ENCODE measurements around the gene SCAF1. TPM values are rescaled to one million over a fixed set of nuclear protein-coding genes. Genes with fewer than 3 reads are reported as not detected.

SCAF1 gene
- total RNA-seq, 1 experiment from 2014 or later, result 103 TPM

GRCh38 chr19:49686503-49687088, 44.6 kb downstream of the SCAF1 start (continued):
- TF ChIP-seq CTCF (IDR thresholded peaks at IDR 0.05), result no peak
- TF ChIP-seq ATF6 (CRISPR knock-in tag; IDR thresholded peaks at IDR 0.05), result no peak
- TF ChIP-seq CREB1 (CRISPR knock-in tag; IDR thresholded peaks at IDR 0.05), result no peak
- TF ChIP-seq E2F1 (CRISPR knock-in tag; IDR thresholded peaks at IDR 0.05), result no peak

GRCh38 chr19:49687150-49687549, 45.1 kb downstream of the SCAF1 start:
- Mint-ChIP-seq H3K9me3 (no peaks in the 10 kb centered on the region), H3K36me3 (peaks cover 47% of the 10 kb centered on the region), H3K4me1 (peaks cover 46% of the 10 kb centered on the region), H3K27ac (peak overlapping the region; percentile 81), H3K27me3 (ENCODE audit: low read depth) (no peaks in the 10 kb centered on the region), H3K4me3 (no peak overlapping the region; the same call in 1 of the 2 replicates)
- TF ChIP-seq NR1H2 (CRISPR knock-in tag; IDR thresholded peaks at IDR 0.05) (no peak), SMAD4 (CRISPR knock-in tag; IDR thresholded peaks at IDR 0.05) (no peak), FOXJ3 (CRISPR knock-in tag; IDR thresholded peaks at IDR 0.05; ENCODE audit: borderline replicate concordance) (no peak), ZNF281 (CRISPR knock-in tag; IDR thresholded peaks at IDR 0.05) (no peak), ZNF138 (CRISPR knock-in tag; conservative IDR thresholded peaks at IDR 0.05) (no peak)
- POLR2A ChIA-PET, result interaction anchor here (0.6 to 5.9 kb wide), 2 partner anchors 11 to 31 kb away, joined by 5 to 38 read pairs; partner anchors contain the start of gene PRMT1
- no peak for ATAC-seq
- CTCF ChIA-PET, result interaction anchor here (0.7 kb wide), 1 partner anchor 198 kb away, joined by 3 read pairs; no protein-coding TSS in a partner anchor
- DNase-seq (ENCODE audit: low spot score), result no peak

GRCh38 chr19:49687566-49688316, 45.7 kb downstream of the SCAF1 start:
- Mint-ChIP-seq H3K9me3 (no peaks in the 10 kb centered on the region), H3K36me3 (peaks cover 42% of the 10 kb centered on the region), H3K27me3 (ENCODE audit: low read depth) (no peaks in the 10 kb centered on the region), H3K4me1 (peaks cover 48% of the 10 kb centered on the region), H3K4me3 (no peak overlapping the region), H3K27ac (peak overlapping the region; percentile 81)
- ATAC-seq (no peak), DNase-seq (ENCODE audit: low spot score) (no peak)
- POLR2A ChIA-PET, result interaction anchor here (0.6 to 5.9 kb wide), 4 partner anchors 12 to 45 kb away, joined by 3 to 38 read pairs (median 6); partner anchors contain the start of genes PRMT1 and SCAF1
- CTCF ChIA-PET, result interaction anchor here (0.7 to 3.8 kb wide), 3 partner anchors 9 to 198 kb away, joined by 3 to 19 read pairs (median 14); no protein-coding TSS in a partner anchor
- TF ChIP-seq OVOL2 (CRISPR knock-in tag; IDR thresholded peaks at IDR 0.05; ENCODE audit: borderline replicate concordance), result no peak
- TF ChIP-seq SMAD4 (CRISPR knock-in tag; IDR thresholded peaks at IDR 0.05), result no peak
- no peak for TF ChIP-seq ZNF138 (CRISPR knock-in tag; conservative IDR thresholded peaks at IDR 0.05)
- TF ChIP-seq ESRRA (CRISPR knock-in tag; IDR thresholded peaks at IDR 0.05; ENCODE audit: borderline replicate concordance), result no peak
- no peak for TF ChIP-seq SMAD3 (CRISPR knock-in tag; IDR thresholded peaks at IDR 0.05; ENCODE audit: borderline replicate concordance)
- no peak for TF ChIP-seq ZMAT4 (CRISPR knock-in tag; IDR thresholded peaks at IDR 0.05)
- TF ChIP-seq TEAD4 (CRISPR knock-in tag; IDR thresholded peaks at IDR 0.05), result no peak
- no peak for TF ChIP-seq NFYB (CRISPR knock-in tag; conservative IDR thresholded peaks at IDR 0.05; ENCODE audit: low read depth)
- no peak for TF ChIP-seq EMX1 (CRISPR knock-in tag; IDR thresholded peaks at IDR 0.05)
- no peak for TF ChIP-seq FOXK1 (CRISPR knock-in tag; IDR thresholded peaks at IDR 0.05)
- TF ChIP-seq STAT6 (CRISPR knock-in tag; conservative IDR thresholded peaks at IDR 0.05; ENCODE audit: low read depth), result no peak
